Esophagus muscularis mucosa (tissue), 4 donors: Measurements from ENCODE around the gene RNF7. TPM values are rescaled to one million over a fixed set of nuclear protein-coding genes. Genes with fewer than 3 reads are reported as not detected.

Experiments
- DNase-seq: peaks from one replicate; pipeline ENCODE4 v3.0.0-alpha.2; 2017; ENCODE audit errors: extremely low spot score
- H3K27ac ChIP-seq, 4 donors: fragments of 200-600 bp; sonication (generic); replicated peaks in 1 of 4; 1 replicate in 3 of 4; 2 replicates in 1 of 4; pipeline ENCODE4 v1.5.1; 2016 to 2019; ENCODE audit warnings: mild to moderate bottlenecking in 1 of 4
- H3K27me3 ChIP-seq, 4 donors: fragments of 200-600 bp; sonication (generic); one replicate each; pipeline versions ENCODE4 v1.5.1 to v1.6.0; 2016 to 2019
- H3K36me3 ChIP-seq, 4 donors: fragments of 200-600 bp; sonication (generic); one replicate each; pipeline ENCODE4 v1.5.1; 2016 to 2019
- H3K4me1 ChIP-seq, 4 donors: fragments of 200-600 bp; sonication (generic); one replicate each; pipeline ENCODE4 v1.5.1; 2016 to 2019
- H3K4me3 ChIP-seq, 4 donors: fragments of 200-600 bp; sonication (generic); 1 replicate in 2 of 4; 2 replicates in 2 of 4; pipeline ENCODE4 v1.5.1; 2016 to 2019; ENCODE audit warnings: mild to moderate bottlenecking in 4 of 4, moderate library complexity in 1 of 4
- H3K9me3 ChIP-seq, 4 donors: fragments of 200-600 bp; sonication (generic); 1 replicate in 3 of 4; 2 replicates in 1 of 4; pipeline ENCODE4 v1.5.1; 2016 to 2019
- CTCF ChIP-seq, 3 experiments: fragments of 200-600 bp in 2 of 3; fragments of 450-650 bp in 1 of 3; sonication (generic) in 2 of 3; IDR thresholded peaks; one replicate each; pipeline ENCODE4 v1.5.1; 2017 to 2019; ENCODE audit warnings: antibody characterized with exemption in 3 of 3, mild to moderate bottlenecking in 2 of 3, moderate library complexity in 1 of 3
- EP300 ChIP-seq: sonication (generic); formaldehyde crosslinking; IDR thresholded peaks from one replicate; pipeline ENCODE4 v1.6.1; 2017; ENCODE audit warnings: antibody characterized with exemption
- POLR2A ChIP-seq: fragments of 450-650 bp; IDR thresholded peaks from one replicate; pipeline ENCODE4 v1.6.1; 2017; ENCODE audit warnings: antibody characterized with exemption, moderate library complexity, mild to moderate bottlenecking, low read depth
- POLR2AphosphoS5 ChIP-seq, 2 donors: sonication (generic); formaldehyde crosslinking; IDR thresholded peaks; one replicate each; pipeline ENCODE4 v1.6.1; 2017; ENCODE audit warnings: antibody characterized with exemption in 2 of 2
- WGBS: methylation state at CpG from one replicate; pipeline ENCODE4 v1.1.5; 2018; 5-methylcytosine and 5-hydroxymethylcytosine counted together
- intact Hi-C: fragments of 100-400 bp; cut with DNase I; formaldehyde crosslinking; loops from one replicate; pipeline ENCODE4 v1.15.1; 2023
- total RNA-seq, 4 donors: library from RNA; depleted of rRNA; stranded (reverse); fragments of >200 nt; gene quantifications; one replicate each; pipeline versions ENCODE4 v1.1.0 to v1.2.1, GENCODE V29; 2016

RNF7 gene
- total RNA-seq, 4 donors from 2014 or later, result 47.2 to 107 (median 80.2) TPM

- Histone ChIP-seq H3K4me1 (peaks cover 9 to 12% (median 11%) of the 10 kb centered on the region in 4 donors), H3K4me3 (no peak overlapping the region), H3K27ac (no peak overlapping the region), H3K27me3 (no peaks in the 10 kb centered on the region), H3K9me3 (no peaks in the 10 kb centered on the region), H3K36me3 (no peaks in the 10 kb centered on the region)
- TF ChIP-seq POLR2A (no peak), POLR2AphosphoS5 (IDR thresholded peaks at IDR 0.05) (no peak), EP300 (no peak), CTCF (IDR thresholded peaks at IDR 0.05) (no peak)
- intact Hi-C loops, result loop anchor here (5.0 kb wide), 2 partner anchors 158 to 542 kb away; no protein-coding TSS in a partner anchor
- DNase-seq, result no peak
Measured at GRCh38 chr3:141735176-141735575, 2.9 kb upstream of the RNF7 start.

- no peaks in the 10 kb centered on the region for H3K9me3 ChIP-seq
- no peak for DNase-seq
- H3K27me3 ChIP-seq, result no peaks in the 10 kb centered on the region
- WGBS, result 92% methylated on average over 7 of the region's 7 CpGs
- intact Hi-C loops, result loop anchor here (5.0 kb wide), 2 partner anchors 159 to 541 kb away; no protein-coding TSS in a partner anchor
- H3K4me1 ChIP-seq, result peaks cover 17 to 19% (median 18%) of the 10 kb centered on the region in 4 donors
- H3K4me3 ChIP-seq, result no peak overlapping the region
- no peaks in the 10 kb centered on the region for H3K36me3 ChIP-seq
- TF ChIP-seq POLR2AphosphoS5 (IDR thresholded peaks at IDR 0.05) (no peak), EP300 (no peak), POLR2A (no peak), CTCF (IDR thresholded peaks at IDR 0.05) (no peak)
- no peak overlapping the region for H3K27ac ChIP-seq
Measured at GRCh38 chr3:141735770-141736465, 2.2 kb upstream of the RNF7 start.

- Histone ChIP-seq H3K27ac (peak overlapping the region in 3 of 4 donors; percentile 94 to 96 (median 95)), H3K4me3 (no peak overlapping the region), H3K4me1 (peaks cover 26 to 30% (median 29%) of the 10 kb centered on the region in 4 donors), H3K36me3 (no peaks in the 10 kb centered on the region), H3K27me3 (no peaks in the 10 kb centered on the region), H3K9me3 (no peaks in the 10 kb centered on the region)
- DNase-seq, result no peak
- TF ChIP-seq EP300 (no peak), POLR2A (no peak), POLR2AphosphoS5 (IDR thresholded peaks at IDR 0.05) (no peak), CTCF (IDR thresholded peaks at IDR 0.05) (no peak)
- intact Hi-C loops, result loop anchor here (5.0 kb wide), 2 partner anchors 160 to 540 kb away; no protein-coding TSS in a partner anchor
- 74% methylated on average over 10 of the region's 10 CpGs for WGBS
Measured at GRCh38 chr3:141737093-141737492, 1.0 kb upstream of the RNF7 start.

- Histone ChIP-seq H3K27me3 (no peaks in the 10 kb centered on the region), H3K4me1 (peaks cover 26 to 34% (median 30%) of the 10 kb centered on the region in 4 donors), H3K4me3 (peak overlapping the region; percentile 77 to 89 (median 84)), H3K27ac (peak overlapping the region; percentile 94 to 96 (median 96)), H3K36me3 (no peaks in the 10 kb centered on the region), H3K9me3 (no peaks in the 10 kb centered on the region)
- WGBS, result 1% methylated on average over 3 of the region's 3 CpGs
- intact Hi-C loops, result loop anchor here (1.0 to 5.0 kb wide), 3 partner anchors 138 to 540 kb away; no protein-coding TSS in a partner anchor
- TF ChIP-seq CTCF (IDR thresholded peaks at IDR 0.05) (no peak), POLR2AphosphoS5 (IDR thresholded peaks at IDR 0.05) (no peak), EP300 (no peak), POLR2A (no peak)
- DNase-seq, result no peak
Measured at GRCh38 chr3:141737678-141738021, 448 bp upstream of the RNF7 start.
